CD4-positive, alpha-beta T cell (primary cell): ENCODE data around the gene VBP1. TPM values are rescaled to one million over a fixed set of nuclear protein-coding genes. Genes with fewer than 3 reads are reported as not detected.

Experiments
- ATAC-seq: fragments of 200-7000 bp; cut with Tn5 transposase; one replicate; pipeline ENCODE4 v1.10.0; 2022; ENCODE audit warnings: mild to moderate bottlenecking; ENCODE audit not compliant: poor library complexity
- CTCF ChIA-PET: fragments of 350-600 bp; sonication (Branson Sonifier 250); formaldehyde crosslinking; loops from one replicate; lab custom pipeline; 2021; ENCODE audit warnings: antibody characterized with exemption, inconsistent platforms; lab: Charles Lee
- POLR2A ChIA-PET: fragments of 350-600 bp; sonication (Branson Sonifier 250); formaldehyde crosslinking; loops from one replicate; lab custom pipeline; 2021; ENCODE audit warnings: antibody characterized with exemption, inconsistent platforms; lab: Charles Lee
- DNase-seq, 14 experiments: peaks; one replicate each; pipeline ENCODE4 v3.0.0-alpha.2; 2013 to 2020; ENCODE audit warnings: mixed read lengths in 2 of 14
- H3K27ac ChIP-seq, 2 donors: one replicate each; pipeline versions ENCODE4 v1.5.1 to v1.7.0; 2013; ENCODE audit warnings: low read length in 2 of 2, low read depth in 1 of 2, mild to moderate bottlenecking in 1 of 2
- H3K27me3 ChIP-seq, 2 experiments: 1 replicate in 1 of 2; 2 replicates in 1 of 2; pipeline versions ENCODE4 v1.6.1 to v1.7.0; 2013; ENCODE audit warnings: low read length in 2 of 2, control low read depth in 1 of 2, mild to moderate bottlenecking in 1 of 2, moderate library complexity in 1 of 2; ENCODE audit not compliant: insufficient read depth in 2 of 2, control insufficient read depth in 1 of 2
- H3K36me3 ChIP-seq: one replicate; pipeline ENCODE4 v1.6.1; 2013; ENCODE audit warnings: low read length, control low read depth; ENCODE audit not compliant: insufficient read depth
- H3K4me1 ChIP-seq: one replicate; pipeline ENCODE4 v1.6.1; 2013; ENCODE audit warnings: low read length, control low read depth; ENCODE audit not compliant: insufficient read depth
- H3K4me3 ChIP-seq: one replicate; pipeline ENCODE4 v1.5.1; 2013; ENCODE audit warnings: mild to moderate bottlenecking, low read length, moderate library complexity
- H3K9me3 ChIP-seq, 2 experiments: 1 replicate in 1 of 2; 2 replicates in 1 of 2; pipeline versions ENCODE4 v1.6.1 to v1.7.0; 2013; ENCODE audit warnings: low read length in 2 of 2, mild to moderate bottlenecking in 2 of 2, control low read depth in 1 of 2, moderate library complexity in 1 of 2; ENCODE audit not compliant: control insufficient read depth in 1 of 2, insufficient read depth in 1 of 2
- H3K27ac Mint-ChIP-seq: one replicate; pipeline ENCODE4 v1.8.0; 2020; ENCODE audit warnings: mixed read lengths
- H3K27me3 Mint-ChIP-seq: one replicate; pipeline ENCODE4 v1.8.0; 2021; ENCODE audit warnings: mixed read lengths
- H3K36me3 Mint-ChIP-seq: one replicate; pipeline ENCODE4 v1.8.0; 2021; ENCODE audit warnings: low read depth, mixed read lengths
- H3K4me1 Mint-ChIP-seq: one replicate; pipeline ENCODE4 v1.8.0; 2021; ENCODE audit warnings: low read depth, mixed read lengths
- H3K4me3 Mint-ChIP-seq: one replicate; pipeline ENCODE4 v1.8.0; 2020; ENCODE audit warnings: mild to moderate bottlenecking, mixed read lengths
- H3K9me3 Mint-ChIP-seq: one replicate; pipeline ENCODE4 v1.8.0; 2020; ENCODE audit warnings: mixed read lengths
- intact Hi-C, 2 experiments: fragments of 100-400 bp; cut with DNase I in 1 of 2; cut with micrococcal nuclease in 1 of 2; formaldehyde crosslinking; loops; one replicate each; pipeline versions ENCODE4 v1.15.1 to v1.9.0; 2023 to 2025; cut with DNase I, micrococcal nuclease
- total RNA-seq, 174 experiments: library from RNA in 2 of 174; stranded (reverse) in 2 of 174; gene quantifications; one replicate each; pipeline ENCODE4 v1.2.3 and lab custom pipeline; 2021 to 2026
- TF ChIP-seq, protein P1 (sequence below): fragments of 200-600 bp; IDR thresholded peaks from one replicate; pipeline ENCODE4 v1.8.0; 2022; ENCODE audit warnings: antibody characterized with exemption, mild to moderate bottlenecking

The VBP1 gene
- total RNA-seq, 2 experiments from 2014 or later, result 8.5 to 8.7 TPM

DNA sequence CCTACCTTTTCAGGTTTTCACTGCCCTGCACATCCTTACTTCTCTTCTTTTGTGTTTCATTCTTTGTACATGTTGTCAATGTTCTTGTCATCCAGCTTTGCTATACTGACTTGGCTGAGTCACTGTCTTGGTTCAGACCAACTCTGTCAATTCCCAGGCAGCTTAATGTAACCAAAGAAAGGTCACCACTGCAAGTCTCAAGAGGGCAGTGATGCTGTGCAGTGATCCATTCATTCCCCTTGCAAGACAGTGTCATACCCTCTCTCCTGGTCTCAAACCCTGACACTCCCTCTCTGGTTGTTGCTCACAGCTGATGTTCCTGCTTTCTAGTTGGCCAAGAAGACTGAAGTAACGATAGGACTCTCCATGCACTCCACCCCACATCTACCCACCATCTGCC, 30.5 kb downstream of the VBP1 start:
- Histone ChIP-seq H3K9me3 (no peaks in the 10 kb centered on the region), H3K27ac (no peak overlapping the region), H3K4me3 (no peak overlapping the region), H3K27me3 (no peaks in the 10 kb centered on the region), H3K36me3 (no peaks in the 10 kb centered on the region), H3K4me1 (no peaks in the 10 kb centered on the region)
- POLR2A ChIA-PET, result no interaction called here
- TF ChIP-seq, protein P1, sequence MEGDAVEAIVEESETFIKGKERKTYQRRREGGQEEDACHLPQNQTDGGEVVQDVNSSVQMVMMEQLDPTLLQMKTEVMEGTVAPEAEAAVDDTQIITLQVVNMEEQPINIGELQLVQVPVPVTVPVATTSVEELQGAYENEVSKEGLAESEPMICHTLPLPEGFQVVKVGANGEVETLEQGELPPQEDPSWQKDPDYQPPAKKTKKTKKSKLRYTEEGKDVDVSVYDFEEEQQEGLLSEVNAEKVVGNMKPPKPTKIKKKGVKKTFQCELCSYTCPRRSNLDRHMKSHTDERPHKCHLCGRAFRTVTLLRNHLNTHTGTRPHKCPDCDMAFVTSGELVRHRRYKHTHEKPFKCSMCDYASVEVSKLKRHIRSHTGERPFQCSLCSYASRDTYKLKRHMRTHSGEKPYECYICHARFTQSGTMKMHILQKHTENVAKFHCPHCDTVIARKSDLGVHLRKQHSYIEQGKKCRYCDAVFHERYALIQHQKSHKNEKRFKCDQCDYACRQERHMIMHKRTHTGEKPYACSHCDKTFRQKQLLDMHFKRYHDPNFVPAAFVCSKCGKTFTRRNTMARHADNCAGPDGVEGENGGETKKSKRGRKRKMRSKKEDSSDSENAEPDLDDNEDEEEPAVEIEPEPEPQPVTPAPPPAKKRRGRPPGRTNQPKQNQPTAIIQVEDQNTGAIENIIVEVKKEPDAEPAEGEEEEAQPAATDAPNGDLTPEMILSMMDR, result no peak
- H3K27me3 Mint-ChIP-seq, result no peaks in the 10 kb centered on the region
- H3K9me3 Mint-ChIP-seq, result no peaks in the 10 kb centered on the region
- CTCF ChIA-PET, result no interaction called here
- H3K4me3 Mint-ChIP-seq, result no peak overlapping the region
- H3K27ac Mint-ChIP-seq, result no peak overlapping the region
- no peaks in the 10 kb centered on the region for H3K4me1 Mint-ChIP-seq
- no peak for ATAC-seq
- no peak for DNase-seq
- H3K36me3 Mint-ChIP-seq, result no peaks in the 10 kb centered on the region
- intact Hi-C loops, result no loop called here

DNA sequence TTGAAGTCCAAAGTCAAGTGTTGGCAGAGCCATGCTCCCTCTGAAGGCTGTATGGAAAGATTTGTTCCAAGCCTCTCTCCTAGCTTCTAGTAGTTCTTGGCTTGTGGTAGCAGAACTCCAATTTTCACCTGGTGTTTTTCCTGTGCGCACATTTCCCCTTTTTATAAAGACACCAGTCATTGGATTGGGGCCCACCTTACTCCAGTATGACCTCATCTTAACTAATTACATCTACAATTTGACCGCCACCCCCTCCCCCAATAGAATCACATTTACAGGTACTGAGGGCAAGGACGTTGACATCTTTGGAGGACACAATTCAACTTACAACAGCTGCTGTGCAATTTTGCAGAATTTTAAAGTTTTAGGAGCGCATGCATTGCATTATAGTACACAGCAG, 31.2 kb downstream of the VBP1 start:
- Mint-ChIP-seq H3K27me3 (no peaks in the 10 kb centered on the region), H3K4me3 (no peak overlapping the region), H3K9me3 (no peaks in the 10 kb centered on the region), H3K36me3 (no peaks in the 10 kb centered on the region), H3K27ac (no peak overlapping the region), H3K4me1 (no peaks in the 10 kb centered on the region)
- DNase-seq (no peak), ATAC-seq (no peak)
- ChIA-PET POLR2A (no interaction called here), CTCF (no interaction called here)
- Histone ChIP-seq H3K27ac (no peak overlapping the region), H3K9me3 (no peaks in the 10 kb centered on the region), H3K36me3 (no peaks in the 10 kb centered on the region), H3K27me3 (no peaks in the 10 kb centered on the region), H3K4me3 (no peak overlapping the region), H3K4me1 (no peaks in the 10 kb centered on the region)
- intact Hi-C loops, result no loop called here
- TF ChIP-seq, protein P1, result no peak

DNA sequence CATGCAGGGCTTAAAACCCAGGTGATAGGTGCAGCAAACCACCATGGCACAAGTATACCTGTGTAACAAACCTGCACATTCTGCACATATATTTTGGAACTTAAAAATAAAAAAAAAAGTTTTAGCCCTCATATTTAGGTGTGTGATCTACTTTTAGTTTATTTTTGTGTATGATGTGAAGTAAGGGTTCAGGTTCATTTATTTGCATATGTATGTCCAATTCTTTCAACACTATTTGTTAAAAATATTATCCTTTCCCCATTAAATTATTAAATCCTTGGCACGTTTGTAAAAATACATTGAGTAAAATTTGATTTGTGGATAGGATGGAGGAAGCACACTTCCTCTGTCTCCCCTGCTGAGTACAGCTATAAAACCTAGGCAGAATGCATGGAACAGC, 35.1 kb downstream of the VBP1 start:
- Histone ChIP-seq H3K27ac (no peak overlapping the region), H3K27me3 (no peaks in the 10 kb centered on the region), H3K36me3 (no peaks in the 10 kb centered on the region), H3K9me3 (no peaks in the 10 kb centered on the region), H3K4me1 (no peaks in the 10 kb centered on the region), H3K4me3 (no peak overlapping the region)
- no peak overlapping the region for H3K4me3 Mint-ChIP-seq
- intact Hi-C loops, result no loop called here
- H3K4me1 Mint-ChIP-seq, result peaks cover 3% of the 10 kb centered on the region
- no peak overlapping the region for H3K27ac Mint-ChIP-seq
- ChIA-PET POLR2A (no interaction called here), CTCF (no interaction called here)
- ATAC-seq (no peak), DNase-seq (no peak)
- TF ChIP-seq, protein P1, result no peak
- no peaks in the 10 kb centered on the region for H3K36me3 Mint-ChIP-seq
- no peaks in the 10 kb centered on the region for H3K27me3 Mint-ChIP-seq
- H3K9me3 Mint-ChIP-seq, result no peaks in the 10 kb centered on the region
